HG02885 (cell line): ENCODE results near the gene DISC1.

Experiments used
- ATAC-seq: cut with Tn5 transposase; IDR thresholded peaks from one replicate; pipeline ENCODE4 v1.9.1; 2021; ENCODE audit warnings: mild to moderate bottlenecking; ENCODE audit not compliant: unreplicated experiment, poor library complexity

Gene DISC1

DNA sequence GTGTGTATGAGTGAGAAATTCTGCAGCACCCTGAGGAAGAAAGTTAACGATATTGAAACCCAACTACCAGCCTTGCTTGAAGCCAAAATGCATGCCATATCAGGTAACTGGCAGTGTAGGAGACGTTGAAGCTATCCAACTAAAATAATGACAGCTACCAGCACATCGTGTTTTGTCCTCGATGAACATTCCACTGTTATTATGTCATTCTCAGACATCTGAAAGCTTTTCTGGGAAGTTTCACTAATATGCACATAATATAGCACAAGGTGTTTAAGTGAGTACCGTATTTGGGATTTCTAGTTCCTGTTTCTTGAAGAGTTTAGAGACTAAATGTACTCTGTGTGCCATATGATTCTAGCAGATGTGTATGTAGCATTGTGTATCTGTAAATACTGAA is 173.5 kb downstream of the DISC1 start:
- ATAC-seq, result no peak

DNA sequence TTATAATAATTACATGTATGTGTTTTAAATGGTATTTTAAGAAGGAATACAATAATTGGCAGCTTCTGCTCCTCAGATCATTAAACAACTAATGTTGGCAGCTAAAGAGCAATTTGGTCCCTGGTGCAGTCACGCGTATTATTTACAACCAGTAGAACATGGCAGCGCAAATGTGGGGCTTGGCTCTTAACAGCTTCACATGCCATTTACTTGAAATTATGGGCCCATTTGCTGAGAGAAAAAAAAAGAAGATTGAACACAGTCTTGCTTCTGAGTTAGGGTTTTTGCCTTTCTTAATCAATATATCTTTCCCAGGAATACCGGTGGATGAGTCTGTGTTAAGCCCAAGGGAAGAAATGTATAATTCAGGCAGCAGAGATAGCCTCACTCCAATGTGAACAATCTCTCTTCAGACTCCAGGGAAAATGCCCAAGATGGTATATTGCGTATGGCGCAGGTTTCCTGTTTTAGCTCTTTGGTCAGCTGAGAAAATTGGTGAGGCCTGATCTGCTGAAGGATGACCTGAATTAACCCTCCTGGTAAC is 174.5 kb downstream of the DISC1 start:
- no peak for ATAC-seq

DNA sequence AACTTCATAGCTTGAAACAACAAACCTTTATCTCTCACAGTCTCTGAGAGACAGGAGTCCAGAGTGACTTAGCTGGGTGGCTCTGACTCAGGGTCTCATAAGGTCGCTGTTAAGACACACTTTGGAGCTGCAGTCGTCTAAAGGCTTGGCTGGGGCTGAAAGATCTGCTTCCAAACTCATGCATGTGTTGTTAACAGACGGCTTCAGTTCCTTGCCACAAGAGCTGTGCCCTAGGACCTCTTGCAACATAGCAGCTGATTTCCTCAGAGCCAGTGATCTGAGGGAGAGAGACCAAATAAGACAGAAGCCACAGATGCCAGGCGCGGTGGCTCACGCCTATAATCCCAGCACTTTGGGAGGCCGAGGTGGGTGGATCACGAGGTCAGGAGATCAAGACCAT is 176.8 kb downstream of the DISC1 start:
- no peak for ATAC-seq

DNA sequence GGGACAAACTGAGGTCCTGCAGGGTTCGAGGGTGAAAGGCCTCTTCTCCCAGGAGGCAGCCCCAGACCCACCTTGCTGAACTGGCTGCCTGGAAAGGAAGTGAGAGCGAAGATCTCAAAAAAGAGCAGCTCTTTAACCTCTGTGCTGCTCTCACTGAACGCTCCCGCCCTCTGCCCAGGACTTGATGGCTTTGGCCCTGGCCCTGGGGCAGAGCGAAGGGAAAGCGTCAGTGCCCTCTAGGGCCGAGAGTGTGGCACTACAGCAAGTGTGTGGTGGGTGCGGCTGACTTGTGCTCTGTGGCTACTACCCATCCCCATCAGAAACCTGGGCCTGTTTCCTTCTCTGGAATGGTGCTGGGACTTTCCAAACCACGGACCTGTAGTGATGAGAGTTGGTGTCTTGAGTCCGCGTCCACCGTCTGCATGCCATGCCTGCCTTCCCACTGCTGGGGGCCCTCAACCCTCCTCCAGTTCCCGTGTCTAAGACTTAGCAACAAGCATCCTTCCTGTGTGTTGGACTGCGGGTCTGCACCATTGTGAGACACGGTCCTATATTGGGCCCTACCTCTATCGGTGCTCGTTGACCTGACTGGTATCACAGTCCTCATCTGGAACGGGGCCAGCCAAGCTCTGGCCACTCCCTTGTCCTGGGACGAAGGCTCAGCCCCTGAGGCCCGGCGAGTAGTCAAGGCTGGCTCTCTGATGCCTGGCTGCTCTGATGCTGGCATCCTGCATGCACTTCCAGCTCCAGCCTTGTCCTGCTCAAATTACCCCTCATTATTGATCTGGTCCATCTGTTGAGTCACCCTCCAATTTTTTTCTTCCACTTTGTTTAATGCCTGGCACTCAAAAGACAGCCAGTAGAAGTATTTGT is 180.3 kb downstream of the DISC1 start:
- peak; percentile 79 for ATAC-seq

DNA sequence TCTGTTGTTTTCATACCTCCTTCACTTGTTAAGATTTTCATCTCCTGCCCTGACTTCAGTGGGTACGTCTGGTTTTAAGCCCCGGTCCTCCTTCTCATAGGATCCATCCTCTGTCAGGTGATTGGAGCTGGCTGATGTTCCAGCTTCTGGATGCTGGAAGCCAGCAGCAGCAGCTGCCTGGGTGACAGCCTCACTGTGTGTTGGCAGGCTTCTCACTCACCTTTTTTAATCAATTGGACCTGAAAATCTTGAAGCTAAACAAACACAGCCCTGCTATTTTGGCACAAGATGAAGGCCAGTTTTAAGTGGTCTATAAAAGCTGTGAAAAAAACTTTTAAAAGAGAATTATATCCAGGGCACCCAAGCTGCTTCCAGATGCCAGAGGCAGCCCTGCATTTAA is 181.0 kb downstream of the DISC1 start:
- ATAC-seq, result no peak

DNA sequence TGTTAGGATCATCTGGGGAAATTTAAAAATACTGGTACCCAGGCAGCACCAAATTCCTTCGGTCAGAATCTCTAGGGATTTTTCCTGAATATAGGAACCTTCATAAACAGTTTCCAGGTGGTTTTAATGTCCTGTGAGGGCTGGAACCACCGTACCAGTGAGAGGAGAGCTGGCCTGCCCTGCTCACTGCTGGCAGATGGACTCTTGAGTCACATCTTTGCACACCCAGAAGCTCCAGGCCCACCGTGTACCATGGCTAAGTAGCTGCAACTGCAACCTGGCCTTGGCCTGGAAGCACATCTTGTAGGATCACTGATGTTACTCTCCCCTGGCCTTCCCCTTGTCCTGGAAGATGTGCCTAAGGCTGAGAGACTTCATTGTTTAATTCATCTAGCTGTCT is 181.5 kb downstream of the DISC1 start:
- ATAC-seq, result no peak

DNA sequence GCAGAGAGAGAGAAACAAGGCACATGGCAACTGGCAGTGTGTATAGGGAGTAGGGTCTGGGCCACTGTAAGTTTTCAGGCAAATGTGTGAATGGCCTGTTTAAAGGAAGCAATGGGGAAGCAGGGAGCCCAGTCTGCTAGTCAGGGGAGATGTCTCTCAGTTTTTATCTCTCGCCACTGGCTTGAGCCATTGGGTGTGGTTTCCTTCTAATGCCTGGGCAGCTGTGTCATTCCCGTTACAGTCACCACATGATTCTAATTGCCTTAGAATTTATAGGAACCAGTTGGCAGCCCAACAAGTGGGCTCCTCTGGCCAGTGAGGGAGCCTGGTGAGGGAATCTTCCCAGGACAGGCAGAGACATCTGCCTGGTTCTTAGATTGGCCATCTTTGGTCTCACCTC is 182.4 kb downstream of the DISC1 start:
- no peak for ATAC-seq

DNA sequence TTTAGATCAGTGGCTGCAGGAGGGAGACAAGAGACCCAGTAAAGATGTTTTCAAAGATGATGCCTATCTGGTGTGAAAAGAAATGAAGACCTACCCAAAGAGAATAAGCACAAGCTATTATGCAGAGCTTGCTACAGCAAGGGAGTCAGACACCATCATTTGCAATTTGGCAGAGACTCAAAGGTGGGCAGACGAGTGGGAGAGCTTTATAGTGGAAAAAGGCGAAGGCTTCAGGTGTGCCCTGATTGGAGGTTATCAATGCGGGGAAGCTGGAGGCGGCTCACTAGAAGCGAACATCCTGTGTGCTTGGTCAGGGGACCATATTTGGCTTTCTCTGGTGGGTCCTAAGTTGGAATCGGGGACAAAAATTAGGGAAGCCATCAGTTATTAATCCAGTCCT is 183.8 kb downstream of the DISC1 start:
- no peak for ATAC-seq

DNA sequence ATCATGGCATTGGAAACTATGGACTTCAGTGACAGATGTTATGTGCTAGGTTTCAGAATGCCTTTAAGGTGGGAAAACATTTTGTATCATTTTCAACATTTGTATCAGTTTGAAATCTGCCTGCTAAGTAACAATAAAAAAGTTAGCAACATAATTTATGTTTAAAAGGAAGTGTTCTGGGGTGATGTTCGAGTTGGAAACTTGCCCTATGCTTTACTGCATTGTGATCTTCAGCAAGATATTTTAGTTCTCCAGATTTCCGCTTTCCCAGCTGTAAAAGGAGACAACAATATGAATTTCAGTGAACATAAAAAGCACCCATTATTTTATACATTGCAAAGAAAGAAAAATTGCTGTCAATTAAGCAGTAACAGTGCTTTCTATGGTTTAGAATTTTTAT is 187.4 kb downstream of the DISC1 start:
- no peak for ATAC-seq

DNA sequence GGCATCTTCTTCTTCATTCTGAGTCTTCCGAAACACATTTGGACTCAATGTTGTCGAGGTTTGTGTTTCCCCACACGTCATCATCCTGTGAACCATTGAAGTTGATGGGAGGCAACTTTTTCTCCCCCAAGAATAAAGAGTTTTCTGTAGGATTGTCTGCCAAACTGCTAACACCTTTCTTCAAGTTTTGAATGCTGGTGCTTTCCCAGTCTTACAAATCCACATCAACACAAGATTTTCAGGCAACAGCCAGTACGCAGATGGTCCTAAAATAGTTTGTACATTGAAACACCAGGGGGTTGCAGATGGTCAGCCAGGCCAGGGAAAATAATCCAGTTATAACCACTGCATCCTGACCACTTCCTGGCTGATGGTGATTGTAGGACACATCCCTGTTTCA is 187.9 kb downstream of the DISC1 start:
- no peak for ATAC-seq

DNA sequence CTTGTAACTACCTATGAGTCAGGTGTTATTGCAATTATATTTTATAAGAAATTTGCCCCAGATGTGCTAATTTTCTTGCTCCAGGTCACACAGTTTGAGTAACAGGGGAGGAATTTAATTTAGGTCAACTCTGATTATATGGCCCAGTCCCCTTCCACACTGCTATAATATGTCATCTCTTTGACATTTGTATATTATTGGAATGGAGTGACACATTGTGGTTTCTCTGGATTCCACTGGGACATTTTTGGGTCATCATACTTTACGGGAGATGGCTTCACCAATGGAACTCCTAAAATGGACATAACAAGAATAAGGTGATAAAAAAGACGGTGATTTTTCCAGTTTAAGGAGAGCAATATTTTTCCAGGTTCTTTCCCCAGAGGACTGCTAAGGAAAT is 191.2 kb downstream of the DISC1 start:
- ATAC-seq, result no peak

DNA sequence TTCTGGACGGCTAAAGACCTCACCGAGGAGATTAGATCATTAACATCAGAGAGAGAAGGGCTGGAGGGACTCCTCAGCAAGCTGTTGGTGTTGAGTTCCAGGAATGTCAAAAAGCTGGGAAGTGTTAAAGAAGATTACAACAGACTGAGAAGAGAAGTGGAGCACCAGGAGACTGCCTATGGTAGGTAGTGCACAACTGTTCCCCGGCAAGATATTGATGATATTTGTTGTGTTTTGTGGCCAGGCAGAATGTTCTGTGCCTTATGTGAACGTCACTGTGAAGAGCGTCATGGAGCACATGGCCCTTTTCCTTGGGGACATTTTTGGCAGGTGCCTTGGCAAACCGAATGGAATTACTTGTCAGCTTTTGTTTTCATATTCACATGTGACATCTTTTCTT is 191.7 kb downstream of the DISC1 start:
- ATAC-seq, result no peak

DNA sequence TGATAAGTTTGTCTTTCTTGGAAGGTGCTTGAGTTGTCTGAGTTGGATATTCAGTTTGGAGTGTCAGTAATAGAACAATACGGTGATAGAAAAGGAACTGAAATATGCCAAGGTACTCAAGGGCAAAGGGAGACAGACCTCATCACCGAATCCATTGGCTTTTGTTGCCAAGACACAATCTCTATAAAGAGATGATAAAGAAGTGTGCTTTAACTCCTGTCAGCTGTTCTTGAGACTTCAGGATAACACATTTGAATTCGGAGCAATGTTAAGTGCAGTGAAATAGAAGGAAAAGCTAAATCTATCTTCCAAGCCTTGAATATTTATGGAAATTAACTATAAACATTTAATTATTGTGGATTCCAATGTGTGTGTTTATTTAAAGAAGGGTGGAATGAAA is 194.7 kb downstream of the DISC1 start:
- no peak for ATAC-seq

DNA sequence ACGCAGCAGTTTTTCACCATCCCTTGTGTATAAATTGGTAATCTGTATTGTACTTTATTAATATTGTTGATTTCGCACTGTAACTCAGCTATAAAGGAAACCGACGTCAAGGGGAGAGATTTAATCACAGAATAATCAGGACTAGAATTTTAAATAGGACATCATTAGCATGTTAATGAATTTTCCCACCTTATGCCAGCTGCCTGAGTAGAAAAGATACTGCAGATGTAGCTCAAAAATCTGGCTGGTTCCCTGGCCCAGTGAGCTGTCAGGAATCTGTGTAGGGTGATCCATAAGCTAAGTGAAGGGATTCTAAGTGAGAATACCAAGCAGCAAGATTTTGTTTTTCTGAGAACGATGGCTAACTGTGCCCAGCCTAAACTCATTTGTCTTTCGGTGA is 195.5 kb downstream of the DISC1 start:
- ATAC-seq, result no peak

DNA sequence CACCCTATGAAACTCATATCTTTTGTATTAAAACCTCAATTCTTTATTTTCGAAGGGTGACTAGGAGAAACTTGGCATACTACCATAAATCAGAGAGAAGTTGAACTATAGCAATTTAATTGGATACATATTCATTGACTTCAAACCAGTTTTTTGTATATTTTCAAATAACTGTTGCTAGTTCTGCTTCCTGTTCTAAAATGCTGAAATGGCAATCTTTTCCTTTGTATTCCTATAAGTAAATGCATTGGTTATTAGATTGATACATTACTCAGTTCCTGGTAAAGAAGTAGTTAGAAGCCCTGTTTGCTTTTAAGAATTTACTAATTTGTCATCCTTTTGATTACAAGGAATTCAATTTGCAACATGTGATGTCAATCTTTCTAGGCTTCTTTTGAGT is 200.0 kb downstream of the DISC1 start:
- ATAC-seq, result no peak

DNA sequence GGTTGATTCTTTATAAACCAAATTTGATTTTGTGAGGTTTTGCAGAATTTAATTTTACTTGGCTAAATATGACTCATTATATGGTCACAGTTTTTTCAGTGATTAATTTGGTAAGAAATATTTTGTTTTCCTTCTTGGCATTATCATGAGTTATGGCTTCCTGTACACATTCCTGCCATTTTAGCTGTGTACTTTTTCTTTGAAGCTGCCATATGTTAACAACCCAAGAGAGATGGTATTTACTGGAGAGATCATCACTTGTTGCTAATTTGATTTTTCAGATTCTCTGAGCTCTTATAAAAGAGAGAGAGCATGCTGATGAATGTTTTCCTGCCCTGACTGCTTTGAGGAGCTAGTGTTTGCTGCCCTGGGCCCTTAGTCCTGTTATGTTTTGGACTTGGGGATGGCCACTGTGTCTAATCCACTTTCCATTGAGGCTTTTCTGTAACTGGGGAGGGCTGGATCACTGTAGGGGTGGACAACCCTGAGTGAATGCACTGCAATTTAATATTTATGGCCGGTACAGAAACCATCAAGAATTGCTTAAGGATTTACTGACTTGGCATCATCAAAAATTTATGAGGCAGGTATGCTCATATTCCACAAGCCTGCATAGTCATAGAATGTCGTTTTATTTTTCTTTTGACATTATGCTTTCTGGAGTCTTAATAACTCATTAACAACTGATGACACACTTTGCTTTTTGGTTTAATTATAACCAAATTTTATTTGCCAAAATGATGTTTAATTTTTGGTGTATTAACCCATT is 200.9 kb downstream of the DISC1 start:
- ATAC-seq, result no peak

DNA sequence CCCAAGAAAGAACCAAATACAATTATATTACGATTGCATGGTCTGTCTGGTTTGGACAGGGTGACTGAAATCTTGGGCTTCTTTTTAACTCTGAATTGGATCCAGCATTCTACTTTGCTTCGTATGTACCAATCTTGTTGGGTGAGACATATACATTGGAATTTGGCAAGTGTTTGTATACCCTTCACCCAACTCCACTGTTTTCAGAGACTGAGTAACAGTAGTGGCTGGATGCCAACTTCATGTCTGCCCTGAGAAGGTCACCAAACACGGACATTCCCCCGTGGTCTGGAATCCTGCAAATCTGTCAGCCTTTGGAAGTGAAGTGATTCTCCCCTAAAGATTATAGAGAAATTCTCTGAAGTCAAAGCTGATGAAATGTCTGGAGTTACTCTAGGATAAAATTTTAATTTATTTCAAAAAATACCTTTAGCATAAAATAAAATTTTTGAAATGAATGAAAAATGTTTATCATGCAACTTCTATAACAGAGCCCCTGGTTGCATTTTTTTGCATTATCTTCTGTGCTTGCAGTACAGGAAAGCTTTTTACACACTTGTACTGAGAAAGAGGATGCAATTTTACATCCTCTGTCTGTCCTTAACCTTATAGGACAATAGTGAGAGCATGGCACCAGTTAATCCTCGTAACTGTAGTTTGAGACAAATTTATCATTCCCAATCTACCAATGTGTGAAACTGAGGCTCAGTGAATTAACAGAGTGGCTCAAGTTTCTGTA is 201.8 kb downstream of the DISC1 start:
- ATAC-seq, result no peak

DNA sequence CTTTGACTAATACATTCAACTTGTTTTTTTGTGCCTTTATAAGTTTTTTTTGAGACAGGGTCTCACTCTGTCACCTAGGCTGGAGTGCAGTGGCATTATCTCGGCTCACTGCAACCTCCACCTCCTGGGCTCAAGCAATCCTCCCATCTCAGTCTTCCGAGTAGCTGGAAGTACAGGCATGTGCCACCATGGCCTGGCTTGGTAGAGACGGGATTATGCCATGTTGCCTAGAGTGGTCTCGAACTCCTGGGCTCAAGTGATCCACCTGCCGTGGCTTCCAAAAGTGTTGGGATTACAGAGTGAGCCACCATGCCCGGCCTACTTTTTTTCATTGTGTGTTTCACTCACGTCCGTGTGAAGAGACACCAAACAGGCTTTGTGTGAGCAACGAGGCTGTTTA is 202.7 kb downstream of the DISC1 start:
- no peak for ATAC-seq

DNA sequence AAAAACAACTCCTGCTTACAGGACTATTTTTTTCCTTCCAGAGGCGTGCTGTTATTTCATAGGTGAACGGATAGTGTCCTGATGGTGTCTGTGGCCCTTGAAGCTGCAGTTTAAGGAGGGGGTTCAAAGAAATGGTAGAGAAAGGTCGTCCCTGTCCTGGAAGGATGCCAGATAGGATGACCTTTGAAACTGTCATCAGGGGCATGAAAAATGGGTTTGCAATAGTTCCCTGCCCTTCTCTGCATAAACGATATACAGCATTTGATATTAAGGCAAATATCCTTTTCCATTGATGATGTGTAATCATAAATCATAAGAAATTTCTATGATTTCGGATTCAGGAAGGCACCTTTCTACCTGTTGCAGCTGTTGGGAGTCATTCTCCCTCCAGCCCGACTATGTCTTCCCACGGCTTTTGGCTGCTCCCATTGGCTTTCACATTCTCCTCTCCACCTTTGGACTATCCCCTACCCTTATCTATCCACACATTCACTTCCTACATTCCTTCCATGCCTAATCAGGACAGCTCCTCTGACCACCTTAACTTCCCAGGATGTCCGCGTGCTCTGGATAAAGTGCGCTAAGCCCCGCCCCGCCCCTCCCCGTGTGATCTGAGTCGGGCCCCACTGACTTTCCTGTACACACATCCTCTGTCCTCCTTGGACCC is 209.8 kb downstream of the DISC1 start:
- no peak for ATAC-seq

DNA sequence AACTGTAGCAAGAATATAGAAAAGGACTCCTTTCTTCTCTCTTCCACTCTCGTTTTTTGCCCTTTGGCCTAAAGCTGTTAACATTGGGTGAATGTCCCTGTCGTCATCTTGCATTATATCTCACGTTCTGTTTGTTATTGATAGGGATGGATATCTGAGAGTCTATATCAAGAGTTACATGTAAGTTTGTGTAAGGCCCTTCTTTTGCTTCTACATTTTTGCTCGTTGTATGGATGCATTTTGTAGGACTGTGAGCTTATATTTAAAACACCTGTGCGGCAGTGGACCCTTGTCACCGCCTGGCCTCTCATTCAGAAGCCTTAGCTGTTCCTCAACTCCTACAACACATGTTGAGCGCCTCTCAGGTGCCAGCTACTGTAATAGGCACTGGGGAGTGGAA is 211.9 kb downstream of the DISC1 start:
- no peak for ATAC-seq
